GM18498 (cell line): ENCODE results near the gene NSD1.
A peak's percentile ranks its signal among the peaks of the same experiment; 100 is the strongest.

ENCODE experiments used
- ATAC-seq: cut with Tn5 transposase; IDR thresholded peaks from one replicate; pipeline ENCODE4 v1.9.1; 2021; ENCODE audit warnings: mild to moderate bottlenecking, moderate library complexity; ENCODE audit not compliant: unreplicated experiment

Gene NSD1

GRCh38 chr5:177097016-177097985, 36.3 kb upstream of the NSD1 start:
- no peak for ATAC-seq

GRCh38 chr5:177098120-177098469, 35.5 kb upstream of the NSD1 start:
- ATAC-seq, result no peak

GRCh38 chr5:177098470-177099141, 35.0 kb upstream of the NSD1 start:
- ATAC-seq, result no peak

DNA sequence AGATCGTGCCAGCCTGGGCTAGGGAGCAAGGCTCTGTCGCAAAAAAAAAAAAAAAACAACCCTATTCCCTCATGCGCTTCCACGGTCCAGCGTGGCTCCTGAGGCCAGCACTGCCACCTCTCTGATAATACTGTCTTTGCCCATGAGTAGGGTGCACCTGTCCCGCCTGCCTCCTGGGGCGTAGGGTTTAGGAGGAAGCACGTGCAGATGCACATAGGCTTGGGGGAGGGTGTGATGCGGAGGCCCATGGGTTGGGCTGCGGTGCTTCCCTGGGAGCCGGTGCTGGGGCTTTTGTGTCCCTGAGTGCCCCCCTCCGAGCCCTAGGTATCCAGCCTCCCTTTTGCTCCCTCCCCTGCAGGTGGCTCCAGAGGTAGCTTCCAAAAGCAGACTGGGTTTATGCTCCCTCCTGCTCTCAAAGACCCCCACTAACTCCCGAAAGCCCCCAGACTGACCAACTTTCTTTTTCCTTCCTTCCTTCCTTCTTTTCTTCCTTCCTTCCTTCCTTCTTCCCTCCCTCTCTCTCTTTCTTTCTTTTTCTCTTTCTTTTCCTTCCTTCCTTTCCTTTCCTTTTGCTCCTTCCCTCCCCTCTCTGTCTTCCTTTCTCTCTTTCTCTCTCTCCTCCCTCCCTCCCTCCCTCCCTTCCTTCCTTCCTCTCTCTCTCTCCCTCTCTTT, 34.0 kb upstream of the NSD1 start:
- no peak for ATAC-seq

- no peak for ATAC-seq
Measured at GRCh38 chr5:177100714-177101121, 32.9 kb upstream of the NSD1 start.

DNA sequence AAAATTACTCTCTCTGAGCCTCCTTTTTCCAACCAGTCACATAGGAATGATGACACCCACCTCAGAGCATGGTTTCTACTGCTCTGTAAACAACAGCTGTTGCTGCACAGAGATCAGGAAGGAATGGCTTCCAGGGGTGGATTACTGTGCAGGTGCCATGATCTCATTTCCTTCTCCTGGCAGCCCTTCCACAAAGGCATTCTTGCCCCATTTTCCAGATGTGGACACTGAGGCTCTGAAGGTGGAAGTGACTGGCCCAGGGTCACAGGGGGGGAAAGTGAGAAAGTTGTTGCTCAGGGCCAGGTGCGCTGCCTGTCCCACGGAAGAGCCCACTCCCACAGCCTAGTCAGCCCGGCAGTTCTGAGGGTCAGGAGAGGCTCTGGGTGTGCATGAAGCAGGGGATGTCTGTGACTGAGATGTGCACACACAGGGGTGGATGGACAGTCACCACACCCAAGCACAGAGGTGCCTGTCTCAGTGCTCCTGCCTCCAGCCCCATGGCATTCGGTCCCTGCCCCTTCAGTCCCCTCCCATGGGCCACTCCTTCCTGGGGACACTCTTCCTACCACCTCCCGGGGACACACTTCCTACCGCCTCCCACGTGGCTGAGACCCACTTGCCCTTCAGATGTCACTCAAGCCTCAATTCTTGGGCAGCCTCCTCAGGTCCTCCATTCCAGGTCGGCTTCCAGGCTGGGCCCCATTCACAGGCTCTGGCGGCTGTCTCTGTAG, 29.9 kb upstream of the NSD1 start:
- no peak for ATAC-seq

DNA sequence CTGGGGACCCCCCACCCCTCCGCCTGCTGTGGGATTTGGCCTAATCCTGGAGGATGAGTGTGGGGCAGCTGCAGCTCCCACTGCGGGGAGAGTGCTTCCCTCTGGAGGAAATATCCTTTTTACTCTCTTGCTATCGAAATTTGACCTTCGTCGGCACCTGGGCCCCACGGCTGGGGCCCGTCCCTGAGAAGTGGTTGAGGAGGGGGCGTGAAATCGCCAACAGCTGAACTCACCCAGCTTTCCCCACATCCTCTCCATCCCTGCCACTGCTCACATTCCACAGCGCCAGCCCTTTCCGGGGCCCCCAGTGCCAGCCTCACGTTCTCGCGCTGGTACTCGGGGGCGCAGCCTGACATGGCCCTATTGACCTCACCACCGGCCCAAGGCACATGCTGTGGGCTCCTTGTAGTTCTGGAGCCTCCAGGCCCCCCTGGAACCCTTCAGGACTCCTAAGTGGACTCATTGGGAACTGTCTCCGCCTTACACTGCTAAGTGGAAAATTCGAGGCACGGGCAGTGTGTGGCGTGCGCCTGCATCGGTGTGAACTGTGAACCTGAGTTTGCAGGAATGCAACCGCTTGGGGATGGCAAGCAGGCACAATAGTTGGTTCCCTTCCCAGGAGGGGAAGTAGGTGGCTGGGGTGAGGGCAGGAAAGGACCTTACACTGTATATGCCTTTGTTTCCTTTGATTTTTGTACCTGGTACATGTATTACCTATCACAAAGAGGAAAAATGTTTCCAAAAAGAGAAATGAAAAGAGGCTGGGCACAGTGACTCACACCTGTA, 27.7 kb upstream of the NSD1 start:
- no peak for ATAC-seq

GRCh38 chr5:177107159-177107558, 26.4 kb upstream of the NSD1 start:
- ATAC-seq, result no peak

DNA sequence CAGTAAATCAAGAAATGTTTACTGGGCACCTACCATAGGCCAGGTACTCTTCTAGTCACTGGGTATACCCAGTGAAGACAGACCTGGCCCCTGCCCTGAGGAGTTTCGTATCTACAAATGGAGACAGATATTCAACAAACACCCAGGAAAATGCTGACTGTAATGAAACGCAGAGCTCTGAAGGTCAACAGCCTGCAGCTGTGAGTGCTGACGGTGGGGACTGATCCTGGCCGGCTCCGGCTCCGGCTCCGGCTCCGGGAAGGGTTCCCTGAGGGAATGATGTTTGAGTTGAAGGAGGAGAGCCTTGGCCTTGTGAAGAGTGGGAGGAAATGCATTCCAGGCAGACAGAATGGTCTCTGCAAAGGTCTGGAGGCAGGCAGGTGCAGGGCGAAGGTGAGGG, 23.8 kb upstream of the NSD1 start:
- ATAC-seq, result no peak

GRCh38 chr5:177111720-177112394, 21.7 kb upstream of the NSD1 start:
- no peak for ATAC-seq

- ATAC-seq, result no peak
Measured at GRCh38 chr5:177112589-177113220, 20.9 kb upstream of the NSD1 start.

DNA sequence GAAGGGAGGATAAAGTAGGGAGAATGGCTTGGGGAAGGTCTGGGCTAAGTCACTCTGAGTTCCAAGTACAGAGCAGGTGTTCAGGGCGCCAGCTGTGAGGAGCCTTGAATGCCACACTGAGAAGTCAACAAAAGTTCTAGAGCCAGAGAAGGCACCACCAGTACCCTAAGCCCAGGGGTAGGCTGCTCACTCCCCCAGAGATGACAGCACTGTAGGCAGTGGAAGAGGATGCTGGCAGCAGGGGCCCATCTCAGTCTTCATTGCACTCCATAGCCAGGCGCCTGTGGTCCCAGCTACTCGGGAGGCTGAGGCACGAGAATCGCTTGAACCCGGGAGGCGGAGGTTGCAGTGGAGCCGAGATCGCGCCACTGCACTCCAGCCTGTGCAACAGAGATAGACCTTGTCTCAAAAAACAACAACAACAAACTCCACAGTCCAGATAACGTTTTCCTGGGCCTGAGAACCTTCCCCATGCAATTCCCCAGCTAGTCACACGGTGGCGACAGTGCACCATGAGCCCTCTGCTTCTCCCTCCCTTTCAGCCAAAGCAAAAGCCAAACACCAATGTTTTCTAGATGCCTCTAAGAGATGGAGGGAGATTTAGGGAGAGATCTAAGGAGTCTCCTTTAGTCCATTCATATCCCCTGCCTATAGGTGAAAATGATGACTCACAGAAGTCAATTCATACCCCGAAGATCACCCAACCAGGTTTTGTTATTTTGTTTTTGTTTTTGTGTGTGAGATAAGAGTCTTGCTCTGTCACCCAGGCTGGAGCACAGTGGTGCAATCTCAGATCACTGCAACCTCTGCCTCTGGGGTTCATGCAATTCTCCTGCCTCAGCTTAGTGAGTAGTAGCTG, 19.8 kb upstream of the NSD1 start:
- ATAC-seq, result peak; percentile 47

DNA sequence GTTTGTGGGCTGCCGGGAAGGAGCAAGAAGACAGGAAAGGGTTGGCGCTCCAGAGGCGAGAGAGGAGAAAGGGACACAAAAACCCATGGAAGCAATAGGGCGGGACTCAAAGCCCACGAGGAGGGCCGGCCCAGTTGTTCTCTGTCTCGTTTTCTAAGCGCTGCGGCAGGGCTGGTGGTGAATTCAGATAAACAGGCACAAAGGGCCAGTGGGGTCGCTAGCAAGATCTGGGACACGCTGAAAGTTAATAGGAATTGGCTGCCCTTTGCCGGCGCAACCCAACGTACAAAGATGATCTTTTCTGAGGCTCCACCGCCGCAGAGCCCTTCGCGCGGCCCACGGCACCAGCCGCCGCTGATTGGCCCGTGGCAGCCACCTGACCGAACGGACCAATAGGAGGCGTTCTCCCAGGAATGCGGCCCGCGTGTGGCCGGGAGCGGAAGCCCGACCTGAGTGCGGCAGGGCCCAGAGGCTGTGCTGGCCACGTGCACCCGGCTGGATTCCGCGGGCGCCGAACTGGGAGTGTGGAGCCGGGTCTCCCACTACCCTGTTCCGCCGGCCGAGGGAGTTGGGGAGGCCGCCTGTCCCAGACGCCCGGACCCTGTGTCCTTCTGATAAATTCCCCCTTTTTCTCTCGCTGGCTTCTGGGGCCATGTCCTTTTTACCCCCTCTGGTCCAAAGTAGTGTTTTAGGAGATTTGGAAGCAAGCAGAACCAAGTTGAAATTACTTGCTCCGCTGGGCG, 16.8 kb upstream of the NSD1 start:
- peak; percentile 74 for ATAC-seq

GRCh38 chr5:177117441-177118045, 16.0 kb upstream of the NSD1 start:
- ATAC-seq, result no peak

GRCh38 chr5:177122566-177122965, 11.0 kb upstream of the NSD1 start:
- ATAC-seq, result no peak

DNA sequence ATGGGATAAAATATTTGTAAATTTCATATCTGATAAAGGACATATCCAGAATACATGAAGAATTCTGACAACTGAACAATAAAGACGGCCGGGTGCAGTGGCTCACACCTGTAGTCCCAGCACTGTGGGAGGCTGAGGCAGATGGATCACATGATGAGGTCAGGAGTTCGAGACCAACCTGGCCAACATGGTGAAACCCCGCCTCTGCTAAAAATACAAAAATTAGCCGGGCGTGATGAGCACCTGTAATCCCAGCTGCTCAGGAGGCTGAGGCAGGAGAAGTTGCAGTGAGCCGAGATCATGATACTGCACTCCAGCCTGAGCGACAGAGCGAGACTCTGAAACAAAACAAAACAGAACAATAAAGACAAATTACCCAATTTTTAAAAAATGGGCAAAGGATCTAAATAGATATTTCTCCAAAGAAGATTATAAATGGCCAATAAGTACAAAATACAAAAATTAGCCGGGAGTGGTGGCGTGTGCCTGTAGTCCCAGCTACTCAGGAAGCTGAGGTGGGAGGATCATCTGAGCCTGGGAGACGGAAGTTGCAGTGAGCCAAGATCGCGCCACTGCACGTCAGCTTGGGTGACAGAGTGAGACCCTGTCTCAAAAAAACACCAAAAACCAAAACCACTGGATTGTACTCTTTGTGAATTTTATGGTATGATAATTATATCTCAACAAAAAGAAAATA, 9.6 kb upstream of the NSD1 start:
- no peak for ATAC-seq
